ENCODE data around the gene C14orf180.

Gene C14orf180

DNA sequence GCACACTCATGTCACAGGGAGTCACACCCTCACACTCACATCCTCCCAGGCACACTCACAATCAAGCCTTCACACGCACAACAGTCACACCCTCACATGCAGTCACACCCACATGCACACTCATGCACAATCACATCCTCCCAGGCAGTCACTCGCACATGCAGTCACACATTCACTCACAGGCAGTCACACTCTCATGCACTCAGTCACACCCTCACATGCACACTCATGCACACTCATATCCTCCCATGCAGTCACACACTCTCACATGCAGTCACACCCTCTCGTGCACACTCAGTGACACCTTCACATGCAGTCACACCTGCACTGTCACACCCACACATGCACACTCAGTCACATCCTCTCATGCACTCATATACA is 12.7 kb downstream of the C14orf180 start:
- no peak for DNase-seq (ENCODE audit: extremely low read depth in 1 of 2, low read depth in 1 of 2)

DNA sequence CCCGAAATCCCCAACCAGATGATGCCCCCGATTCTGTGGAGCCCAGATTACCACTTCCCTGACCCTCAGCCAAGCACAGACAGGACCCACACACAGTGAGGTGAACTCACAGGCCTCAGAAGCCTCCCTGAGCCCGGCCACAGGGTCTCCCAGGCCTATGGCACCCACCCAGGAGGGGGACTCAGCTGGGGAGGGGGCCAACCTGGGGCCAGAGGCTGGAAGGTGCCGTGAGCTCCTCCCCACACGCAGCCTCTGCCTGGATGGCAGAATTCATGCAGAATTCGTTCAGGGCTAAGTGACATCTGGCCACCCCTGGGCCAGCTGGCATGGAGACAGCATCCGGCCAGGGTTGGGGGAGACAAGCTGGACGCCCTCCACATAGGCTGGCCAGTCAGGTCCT is 13.2 kb downstream of the C14orf180 start:
- DNase-seq (ENCODE audit: extremely low read depth in 1 of 2, low read depth in 1 of 2), result no peak

DNA sequence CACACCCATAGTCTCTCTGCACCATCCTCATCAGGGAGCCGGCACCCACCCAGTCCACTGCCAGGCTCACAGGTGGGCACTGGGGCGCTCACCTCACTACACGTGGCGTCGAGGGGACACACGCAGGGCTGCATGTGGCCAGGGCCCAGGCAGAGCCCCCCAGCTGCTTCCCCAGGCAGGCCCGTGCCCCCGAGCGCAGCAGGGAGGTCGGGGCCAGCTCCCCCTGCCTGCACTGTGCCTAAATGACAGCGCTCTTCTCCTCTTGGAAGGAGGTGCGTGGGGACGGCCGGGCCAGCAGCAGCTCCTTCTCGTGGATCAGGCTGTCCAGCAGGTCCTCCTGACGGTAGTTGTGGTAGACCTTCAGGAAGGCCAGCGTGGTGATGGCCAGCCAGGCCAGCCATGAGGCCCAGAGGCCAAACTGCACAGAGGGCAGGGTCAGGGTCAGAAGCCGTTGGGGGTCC is 13.7 kb downstream of the C14orf180 start:
- DNase-seq (ENCODE audit: extremely low read depth in 1 of 2, low read depth in 1 of 2), result no peak

DNA sequence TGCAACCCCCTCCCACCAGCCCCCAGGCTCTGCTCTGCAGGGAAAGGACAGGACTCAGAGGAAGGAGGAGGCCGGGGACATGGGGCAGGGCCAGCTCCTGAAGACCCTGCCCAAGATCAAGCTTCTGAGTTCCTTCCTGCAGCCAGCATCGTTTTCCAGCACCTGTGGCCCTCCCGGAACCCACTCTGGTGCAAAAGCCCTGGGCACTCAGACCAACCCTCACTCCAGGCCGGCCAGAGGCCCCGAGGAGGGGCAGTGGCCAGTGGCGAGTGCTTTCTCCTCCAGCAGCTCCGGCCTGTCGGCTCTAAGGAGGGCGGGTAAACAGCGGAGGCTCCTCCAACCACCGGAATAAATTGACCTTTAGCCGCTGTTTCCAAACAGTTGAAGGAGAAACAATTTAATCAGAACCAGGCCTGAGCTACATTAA is 14.2 kb downstream of the C14orf180 start:
- no peak for DNase-seq (ENCODE audit: extremely low read depth in 1 of 2, low read depth in 1 of 2)

DNA sequence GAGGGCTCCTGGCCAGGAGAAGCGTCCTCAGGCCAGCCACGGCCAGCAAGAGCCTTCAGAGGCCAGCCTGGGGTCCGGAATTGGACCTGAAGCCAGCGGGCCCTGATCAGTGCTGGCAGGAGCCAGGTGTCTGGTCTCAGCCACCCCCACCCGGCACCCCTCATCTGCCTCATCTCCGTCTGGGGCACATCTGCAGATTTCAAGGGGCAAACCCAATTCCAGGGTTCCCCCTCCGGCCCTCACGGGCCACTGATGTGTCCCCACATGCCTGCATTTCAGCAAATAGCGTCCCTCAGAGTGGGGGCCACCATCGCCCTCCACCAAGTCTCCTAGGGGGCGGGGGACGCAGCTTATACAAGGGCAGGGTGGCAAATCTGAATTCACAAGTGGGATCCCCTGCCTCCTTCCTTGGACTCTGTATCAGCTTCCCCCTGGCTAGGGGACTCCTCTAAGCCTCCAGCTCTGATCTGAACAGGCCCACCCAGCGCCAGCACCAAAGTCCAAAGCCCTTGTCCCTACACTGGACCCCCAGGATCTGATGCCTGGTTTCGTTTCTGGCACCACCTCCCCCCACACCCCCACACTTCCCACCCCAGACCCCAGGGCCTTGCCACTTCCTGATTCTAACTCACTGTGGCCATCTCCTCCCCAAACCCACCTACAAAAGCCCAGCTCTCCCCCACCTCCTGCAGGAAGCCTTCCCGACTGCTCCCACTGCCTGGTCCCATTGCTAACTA is 14.9 kb downstream of the C14orf180 start:
- DNase-seq (ENCODE audit: extremely low read depth in 1 of 2, low read depth in 1 of 2), result no peak

DNA sequence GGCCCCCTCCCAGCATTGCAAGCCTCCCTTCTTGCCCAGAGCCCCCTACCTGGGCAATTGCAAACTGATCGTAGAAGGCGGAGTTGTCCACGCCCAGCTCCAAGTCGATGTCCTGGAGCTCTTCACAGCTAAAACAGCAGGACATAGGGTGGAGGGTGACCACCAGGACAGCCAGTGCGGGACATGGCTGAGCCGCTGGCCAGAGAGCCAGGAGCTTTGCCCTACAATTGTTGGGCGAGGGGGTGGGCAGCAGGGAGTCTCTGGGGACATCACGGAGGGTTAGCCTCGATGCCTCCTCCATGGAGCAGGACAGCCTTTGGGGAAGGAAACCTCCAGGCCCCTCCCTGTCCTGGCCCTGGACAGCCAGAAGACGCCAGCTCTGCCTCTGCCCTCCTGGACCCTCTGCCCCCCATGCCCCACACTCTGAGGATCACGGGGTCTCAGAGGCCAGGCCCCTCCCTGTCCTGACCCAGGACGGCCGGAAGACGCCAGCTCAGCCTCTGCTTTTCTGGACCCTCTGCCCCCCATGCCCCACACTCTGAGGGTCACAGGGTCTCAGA is 15.6 kb downstream of the C14orf180 start:
- DNase-seq (ENCODE audit: extremely low read depth in 1 of 2, low read depth in 1 of 2), result no peak

DNA sequence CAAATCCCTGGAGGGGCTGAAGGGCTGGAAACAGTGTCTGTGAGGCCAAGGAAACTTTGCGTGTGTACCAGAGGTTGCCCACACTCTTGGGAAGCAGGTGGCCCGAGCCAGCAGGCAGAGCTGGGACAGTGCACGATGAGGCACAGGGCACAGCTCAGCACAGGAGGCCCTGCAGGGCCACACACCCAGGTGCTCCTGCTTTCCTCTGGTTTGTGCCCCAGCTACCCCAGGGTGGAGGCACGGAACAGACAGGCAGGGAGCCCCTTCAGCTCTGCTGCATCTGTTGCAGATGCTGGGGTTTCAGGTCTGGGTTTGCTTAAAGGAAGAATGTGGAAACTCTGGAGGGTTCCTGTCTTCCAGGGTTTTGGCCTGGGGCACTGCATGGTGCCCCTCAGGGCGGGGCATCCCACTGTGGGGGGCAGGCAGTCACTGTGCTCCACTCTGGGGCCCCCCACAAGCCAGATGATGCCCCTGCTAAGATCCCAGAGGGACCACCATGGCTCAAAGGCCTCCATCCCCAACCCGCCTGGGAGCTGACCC is 16.4 kb downstream of the C14orf180 start:
- DNase-seq (ENCODE audit: extremely low read depth in 1 of 2, low read depth in 1 of 2), result no peak

DNA sequence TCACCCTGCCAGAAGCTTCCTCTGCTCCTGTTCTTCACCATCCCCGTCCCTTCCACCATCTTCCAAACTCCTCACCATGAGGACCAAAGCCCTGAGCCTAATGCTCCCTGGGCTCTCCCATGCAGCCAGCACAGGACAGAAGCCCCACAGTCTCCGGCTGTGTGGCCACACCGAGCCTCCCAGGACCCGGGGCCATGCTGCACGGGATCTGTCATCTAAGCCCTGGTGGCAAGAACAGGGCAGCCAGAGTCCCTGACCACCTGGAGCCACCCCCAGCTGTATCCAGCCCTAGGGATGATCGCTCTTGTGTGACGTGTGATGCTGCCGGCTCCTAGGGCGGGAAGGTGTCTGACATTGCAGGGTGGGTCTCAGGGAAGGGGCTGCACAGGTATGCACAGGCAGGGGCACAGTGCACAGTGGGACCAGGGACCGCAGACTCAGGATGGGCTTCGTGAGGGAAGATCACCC is 16.9 kb downstream of the C14orf180 start:
- DNase-seq (ENCODE audit: extremely low read depth in 1 of 2, low read depth in 1 of 2), result no peak

DNA sequence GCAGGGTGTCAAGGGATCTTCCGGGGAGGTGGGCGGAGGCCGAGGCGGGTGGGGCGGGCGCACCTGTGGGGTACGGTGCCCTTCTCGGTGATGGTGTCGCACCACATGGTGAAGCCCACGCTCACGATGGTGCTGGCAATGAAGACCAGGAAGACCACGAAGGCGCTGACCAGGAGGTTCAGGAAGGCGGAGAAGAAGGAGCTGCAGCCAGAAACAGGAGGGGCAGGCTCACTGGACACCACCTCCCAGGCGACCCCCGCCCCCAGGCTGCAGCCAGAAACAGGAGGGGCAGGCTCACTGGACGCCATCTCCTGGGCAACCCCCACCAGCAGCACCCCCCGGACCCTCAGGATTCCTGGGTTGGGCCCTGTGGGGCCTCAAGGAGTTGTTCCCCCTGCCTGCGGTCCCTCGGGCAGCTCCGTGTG is 17.4 kb downstream of the C14orf180 start:
- no peak for DNase-seq (ENCODE audit: extremely low read depth in 1 of 2, low read depth in 1 of 2)

DNA sequence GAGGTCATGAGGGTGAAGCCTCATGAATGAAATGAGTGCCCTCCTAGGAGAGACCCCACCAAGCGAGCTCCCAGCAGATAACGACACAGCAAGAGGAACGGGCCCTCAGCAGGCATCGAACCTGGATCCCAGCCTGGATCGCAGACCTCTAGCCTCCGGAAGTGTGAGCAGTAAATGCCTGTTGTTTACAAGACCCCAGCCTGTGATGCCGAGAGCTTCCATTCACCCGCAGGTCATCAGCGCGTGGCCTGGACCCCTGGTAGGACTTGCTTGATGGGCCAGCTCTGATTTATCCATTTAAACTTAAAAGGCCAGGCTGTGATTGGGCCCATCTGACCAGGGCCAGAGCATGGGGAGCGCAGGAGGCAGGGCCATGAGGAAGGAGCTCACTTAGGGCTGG is 18.0 kb downstream of the C14orf180 start:
- no peak for DNase-seq (ENCODE audit: extremely low read depth in 1 of 2, low read depth in 1 of 2)

DNA sequence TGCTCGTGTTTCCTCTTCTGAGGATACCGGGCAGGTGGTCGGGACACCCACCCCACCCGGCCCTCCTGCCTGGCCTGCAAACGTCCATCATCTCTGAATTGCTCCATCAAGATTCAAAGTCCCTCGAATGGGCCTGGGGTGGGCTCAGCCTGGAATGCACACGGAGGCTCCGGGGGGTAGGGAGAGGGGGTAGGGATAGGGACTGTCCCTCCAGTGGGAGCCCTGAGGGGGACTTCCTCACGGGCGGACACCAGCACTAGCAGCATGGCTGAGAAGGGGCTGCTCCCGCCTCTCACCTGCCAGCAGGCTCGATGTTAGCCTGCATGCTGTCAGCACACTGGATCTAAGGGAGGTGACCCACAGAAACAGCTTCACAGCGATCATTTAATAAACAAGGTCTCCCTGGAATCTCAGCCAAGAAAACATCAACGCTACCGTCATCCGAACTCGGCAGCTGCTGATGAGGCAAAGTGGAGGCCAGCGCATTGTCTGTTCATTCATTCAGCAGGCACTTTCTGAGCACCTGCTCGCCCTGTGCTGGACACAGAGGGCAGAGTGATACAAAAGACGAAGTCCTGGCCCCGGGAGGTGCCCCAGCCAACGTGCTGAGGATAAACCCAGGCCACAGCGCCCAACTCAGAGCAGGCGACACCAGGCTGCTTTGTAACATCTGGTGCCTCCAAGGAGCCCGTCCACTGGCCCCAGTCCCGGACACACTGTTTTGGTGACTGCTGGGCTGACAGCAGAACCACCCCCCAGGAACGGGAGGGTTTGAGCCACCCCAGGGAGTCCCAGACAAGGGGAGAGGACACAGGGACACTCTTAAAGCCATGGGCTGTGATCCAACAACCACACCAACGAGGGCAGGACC is 18.7 kb downstream of the C14orf180 start:
- DNase-seq (ENCODE audit: extremely low read depth in 1 of 2, low read depth in 1 of 2), result no peak

DNA sequence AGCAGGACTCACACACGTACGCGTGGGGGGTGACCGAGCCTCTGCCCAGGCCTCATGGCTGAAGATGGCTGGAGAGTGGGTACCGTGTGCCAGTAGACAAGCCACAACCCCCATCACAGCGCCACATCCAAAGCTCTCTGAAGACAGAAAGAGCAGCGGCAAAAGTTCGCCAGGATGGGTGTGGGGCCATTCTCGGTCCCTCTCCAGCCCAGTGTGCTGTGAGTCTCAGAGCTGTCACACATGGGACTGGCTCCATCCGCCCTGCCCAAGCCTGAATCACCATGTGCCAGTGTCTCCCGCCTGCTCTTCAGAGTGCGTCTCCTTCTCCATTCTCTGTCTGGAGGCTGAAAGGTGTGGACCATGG is 19.3 kb downstream of the C14orf180 start:
- no peak for DNase-seq (ENCODE audit: extremely low read depth in 1 of 2, low read depth in 1 of 2)

DNA sequence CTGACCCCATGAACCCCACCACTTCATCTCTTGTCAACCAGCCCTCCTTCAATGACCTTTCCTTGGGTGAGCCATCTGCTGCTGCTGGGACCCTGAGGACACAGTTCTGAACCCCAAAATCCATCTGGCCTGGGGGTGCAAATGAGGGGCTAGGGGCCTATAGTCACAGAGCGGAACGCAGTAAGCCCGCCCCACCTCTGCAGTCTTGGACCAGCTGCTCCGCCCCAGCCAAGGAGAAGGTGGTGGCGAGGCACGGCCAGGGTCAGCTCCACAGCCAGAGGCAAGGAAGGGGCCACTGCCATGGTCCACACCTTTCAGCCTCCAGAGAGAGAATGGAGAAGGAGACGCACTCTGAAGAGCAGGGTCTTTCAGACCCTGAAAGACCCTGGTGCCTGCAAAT is 19.9 kb downstream of the C14orf180 start:
- no peak for DNase-seq (ENCODE audit: extremely low read depth in 1 of 2, low read depth in 1 of 2)

DNA sequence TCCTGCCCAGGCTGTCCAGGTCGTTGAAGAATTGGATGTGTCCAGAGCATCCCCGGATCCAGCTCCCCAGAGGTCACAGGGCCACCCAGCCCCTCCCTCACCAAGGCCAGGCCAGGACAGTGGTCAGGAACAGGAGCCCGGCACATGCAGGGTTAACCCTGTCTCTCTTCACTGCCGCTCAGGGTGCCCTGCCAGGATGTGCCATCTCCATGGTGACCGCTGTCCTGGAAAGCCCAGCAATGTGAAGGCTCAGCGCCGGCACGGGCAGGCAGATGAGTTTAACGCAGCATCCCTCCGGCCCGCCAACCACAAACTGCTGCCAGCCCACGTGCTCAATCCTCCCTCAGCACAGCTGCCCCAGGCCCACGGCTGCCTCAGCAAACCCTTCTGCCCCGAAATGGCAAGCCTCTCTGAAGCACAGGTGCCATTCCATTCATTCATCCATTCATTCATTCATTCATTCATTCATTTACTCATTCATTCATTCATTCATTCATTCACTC is 20.6 kb downstream of the C14orf180 start:
- no peak for DNase-seq (ENCODE audit: extremely low read depth in 1 of 2, low read depth in 1 of 2)

DNA sequence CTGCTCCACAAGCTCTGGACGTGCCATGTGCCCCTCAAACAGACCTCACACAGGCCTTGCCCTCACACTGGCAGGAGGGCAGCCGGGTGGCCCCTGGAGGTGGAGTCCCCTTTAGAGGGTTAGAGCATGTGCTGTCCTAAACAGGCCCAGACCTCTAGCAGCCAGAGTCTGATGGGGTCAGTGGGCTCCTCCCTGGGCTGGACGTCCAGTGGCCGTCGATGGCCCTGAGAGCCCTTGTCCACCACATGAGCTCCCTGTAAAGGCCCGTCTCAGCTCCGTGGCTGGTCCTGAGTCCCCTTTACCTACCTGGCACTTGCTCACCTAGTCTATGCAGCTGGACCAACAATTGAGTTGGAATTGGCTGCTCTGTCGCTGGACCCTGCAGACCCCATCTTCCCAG is 21.2 kb downstream of the C14orf180 start:
- DNase-seq (ENCODE audit: extremely low read depth in 1 of 2, low read depth in 1 of 2), result no peak

DNA sequence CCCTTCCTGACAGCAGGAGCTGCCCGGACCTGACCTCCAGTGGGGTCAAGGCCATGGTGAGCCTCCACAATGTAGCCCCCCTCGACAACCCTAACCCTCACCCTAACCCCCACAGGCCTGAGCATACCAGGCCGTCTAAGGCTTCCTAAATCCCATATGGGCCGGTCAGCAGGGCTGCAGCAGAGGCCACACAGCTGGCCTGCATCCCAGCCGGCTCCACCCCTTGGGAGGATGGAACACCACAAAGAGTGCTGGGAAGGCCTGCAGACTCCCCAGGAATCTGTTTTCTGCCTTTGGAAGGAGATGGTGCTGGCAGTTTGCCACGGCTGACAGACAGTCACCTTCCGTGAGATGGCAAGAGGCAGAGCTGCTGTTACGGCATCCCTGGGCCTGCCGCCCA is 22.2 kb downstream of the C14orf180 start:
- DNase-seq (ENCODE audit: extremely low read depth in 1 of 2, low read depth in 1 of 2), result no peak

DNA sequence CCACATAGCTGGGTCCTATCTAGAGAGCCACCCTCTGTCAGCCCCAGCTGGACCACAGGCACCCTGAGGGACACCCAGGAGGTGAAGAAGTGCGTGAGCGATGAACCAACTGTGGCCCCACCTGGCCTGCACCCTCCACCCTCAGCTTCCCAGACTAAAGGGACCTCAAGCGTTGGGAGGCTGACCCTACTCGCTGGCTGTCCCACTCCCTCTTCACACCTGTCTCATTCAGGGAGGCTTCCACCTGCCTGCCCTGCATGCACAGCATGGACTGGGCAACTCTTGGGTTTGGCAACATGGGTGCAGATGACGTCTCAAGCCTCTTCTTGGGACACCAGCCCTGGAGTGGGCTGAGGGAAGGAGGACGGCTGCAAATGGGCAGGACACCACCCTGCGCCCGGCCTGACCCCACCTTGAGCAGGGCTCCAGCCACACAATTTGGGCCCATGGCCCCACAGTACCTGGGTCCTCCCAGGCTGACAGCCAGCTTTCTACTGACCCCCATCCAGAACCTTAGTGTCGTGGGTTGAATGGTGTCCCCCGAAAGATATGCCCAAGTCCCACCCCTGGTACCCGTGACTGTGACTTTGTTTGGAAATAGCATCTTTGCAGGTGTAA is 22.9 kb downstream of the C14orf180 start:
- DNase-seq (ENCODE audit: extremely low read depth in 1 of 2, low read depth in 1 of 2), result no peak

DNA sequence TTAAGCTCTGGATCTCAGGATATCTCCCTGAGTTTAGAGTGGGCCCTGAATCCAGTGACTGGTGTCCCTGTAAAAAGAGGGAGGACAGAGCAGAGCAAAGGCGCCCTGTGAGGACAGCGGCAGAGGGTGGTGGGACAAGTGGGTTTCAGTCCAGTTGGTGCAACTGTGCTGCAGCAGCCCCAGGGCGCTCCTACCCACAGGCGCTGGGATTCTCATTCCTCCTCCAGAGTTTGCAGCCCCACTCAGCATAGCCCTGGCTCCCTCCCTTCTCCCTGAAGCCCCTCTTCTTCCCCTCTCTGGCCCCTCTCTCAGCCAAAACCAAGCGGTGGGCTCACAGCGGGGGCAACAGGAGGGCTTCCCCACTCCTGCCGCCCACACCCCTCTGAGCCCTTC is 23.4 kb downstream of the C14orf180 start:
- no peak for DNase-seq (ENCODE audit: extremely low read depth in 1 of 2, low read depth in 1 of 2)

DNA sequence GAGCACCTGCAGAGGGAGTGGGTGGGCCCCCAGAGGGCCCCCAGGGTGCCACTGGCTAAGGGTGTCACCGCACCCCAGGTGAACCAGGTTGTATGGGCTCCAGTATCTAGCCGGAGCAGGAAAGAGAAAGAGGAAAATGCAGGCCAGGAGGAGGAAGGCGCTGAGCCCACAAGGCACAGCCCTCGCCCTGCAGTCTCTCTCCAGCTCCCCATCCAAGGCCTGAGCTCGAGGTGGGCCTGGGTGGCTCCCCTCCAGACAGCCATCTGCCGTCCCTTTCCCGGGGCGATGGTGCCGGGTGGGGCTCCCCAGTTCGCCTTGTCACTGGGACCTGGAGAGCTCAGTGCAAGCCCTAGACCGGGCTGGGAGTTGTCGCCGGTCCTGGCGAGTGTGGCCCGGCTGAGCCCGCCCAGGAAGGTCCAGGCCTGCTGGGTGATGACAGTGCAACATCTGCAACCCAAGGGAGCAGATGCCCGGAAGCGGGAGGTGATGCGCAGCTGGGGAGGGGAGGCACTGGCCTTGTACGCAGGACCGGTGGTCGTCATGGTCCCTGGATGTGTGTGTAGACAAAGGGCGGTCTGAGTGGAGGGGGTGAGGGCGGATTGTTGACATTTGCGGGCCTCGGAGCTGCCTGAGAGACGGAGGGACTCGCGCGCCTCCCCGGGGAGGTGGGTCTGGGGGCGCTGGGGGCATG is 24.3 kb downstream of the C14orf180 start:
- no peak for DNase-seq (ENCODE audit: extremely low read depth in 1 of 2, low read depth in 1 of 2)

Measured in activated CD8-positive, alpha-beta memory T cell treated with anti-CD3 and anti-CD28 coated beads for 1 hour (primary cell).